HepG2 (cell line): ENCODE data around the gene CUL1. TPM values are rescaled to one million over a fixed set of nuclear protein-coding genes. Genes with fewer than 3 reads are reported as not detected.
A peak's percentile ranks its signal among the peaks of the same experiment; 100 is the strongest.

Experiments
- AKAP8 ChIP-seq: sonication (generic); formaldehyde crosslinking; IDR thresholded peaks from 2 replicates; pipeline ENCODE4 v1.5.1; 2020; ENCODE audit warnings: mild to moderate bottlenecking, missing genetic modification reagents
- ATF7 ChIP-seq, 2 experiments: fragments of 450-650 bp in 1 of 2; sonication (generic) in 1 of 2; formaldehyde crosslinking in 1 of 2; IDR thresholded peaks; 2 replicates each; pipeline versions ENCODE4 v1.4.0 to v1.6.1; 2016 to 2020; ENCODE audit warnings: antibody characterized with exemption in 1 of 2, mild to moderate bottlenecking in 1 of 2, missing genetic modification reagents in 1 of 2
- ELF4 ChIP-seq: sonication (generic); formaldehyde crosslinking; IDR thresholded peaks from 2 replicates; pipeline ENCODE4 v1.5.0; 2020; ENCODE audit warnings: missing genetic modification reagents, mild to moderate bottlenecking, moderate library complexity, borderline replicate concordance
- FOXK1 ChIP-seq: sonication (generic); formaldehyde crosslinking; IDR thresholded peaks from 2 replicates; pipeline ENCODE4 v1.4.0; 2020; ENCODE audit warnings: low read depth, missing genetic modification reagents, borderline replicate concordance
- IRF2 ChIP-seq: IDR thresholded peaks from 2 replicates; pipeline ENCODE4 v1.6.1; 2018; ENCODE audit warnings: missing genetic modification reagents, missing compliant biosample characterization
- PRMT3 ChIP-seq: sonication (generic); formaldehyde crosslinking; IDR thresholded peaks from 2 replicates; pipeline ENCODE4 v1.8.1; 2022; ENCODE audit warnings: low read depth, mild to moderate bottlenecking, moderate library complexity, missing genetic modification reagents, borderline replicate concordance
- REXO4 ChIP-seq: sonication (generic); formaldehyde crosslinking; IDR thresholded peaks from 2 replicates; pipeline ENCODE4 v1.8.0; 2022; ENCODE audit warnings: missing genetic modification reagents, mild to moderate bottlenecking, borderline replicate concordance
- TBX2 ChIP-seq: sonication (generic); formaldehyde crosslinking; IDR thresholded peaks from 2 replicates; pipeline ENCODE4 v1.5.0; 2020; ENCODE audit warnings: missing genetic modification reagents, mild to moderate bottlenecking, borderline replicate concordance
- THAP11 ChIP-seq: IDR thresholded peaks from 2 replicates; pipeline ENCODE4 v1.6.1; 2016; ENCODE audit warnings: missing biosample characterization, missing genetic modification reagents
- YY1 ChIP-seq: IDR thresholded peaks from 2 replicates; pipeline ENCODE4 v1.6.1; 2011; ENCODE audit warnings: low read length, low read depth, moderate library complexity, mild to moderate bottlenecking; ENCODE audit not compliant: insufficient read depth, insufficient replicate concordance
- ZBTB8A ChIP-seq: sonication (generic); formaldehyde crosslinking; IDR thresholded peaks from 2 replicates; pipeline ENCODE4 v1.4.0; 2020; ENCODE audit warnings: mild to moderate bottlenecking, low read depth, missing genetic modification reagents, borderline replicate concordance
- ZFX ChIP-seq: sonication (generic); formaldehyde crosslinking; IDR thresholded peaks from 2 replicates; pipeline ENCODE4 v1.4.0; 2020; ENCODE audit warnings: mild to moderate bottlenecking, low read depth, missing genetic modification reagents, moderate library complexity
- ZNF10 ChIP-seq: sonication (generic); formaldehyde crosslinking; IDR thresholded peaks from 2 replicates; pipeline ENCODE4 v1.4.0; 2020; ENCODE audit warnings: mild to moderate bottlenecking, low read depth, missing genetic modification reagents, borderline replicate concordance
- ZNF224 ChIP-seq: sonication (generic); formaldehyde crosslinking; IDR thresholded peaks from 2 replicates; pipeline ENCODE4 v1.5.0; 2020; ENCODE audit warnings: mild to moderate bottlenecking, missing genetic modification reagents
- ZNF30 ChIP-seq: sonication (generic); formaldehyde crosslinking; IDR thresholded peaks from 2 replicates; pipeline ENCODE4 v1.5.0; 2020; ENCODE audit warnings: mild to moderate bottlenecking, missing genetic modification reagents
- ZNF383 ChIP-seq: sonication (generic); formaldehyde crosslinking; IDR thresholded peaks from 2 replicates; pipeline ENCODE4 v1.4.0; 2020; ENCODE audit warnings: missing genetic modification reagents, mild to moderate bottlenecking, borderline replicate concordance
- ZNF501 ChIP-seq: sonication (generic); formaldehyde crosslinking; IDR thresholded peaks from 2 replicates; pipeline ENCODE4 v1.5.1; 2020; ENCODE audit warnings: mild to moderate bottlenecking, moderate library complexity, missing genetic modification reagents
- ZNF724P ChIP-seq: sonication (generic); formaldehyde crosslinking; IDR thresholded peaks from 2 replicates; pipeline ENCODE4 v1.8.0; 2022; ENCODE audit warnings: missing genetic modification reagents, borderline replicate concordance
- polyA plus RNA-seq, 8 experiments: library from polyadenylated mRNA; depleted of rRNA in 3 of 8; stranded (reverse) in 7 of 8; unstranded in 1 of 8; fragments of >200 nt; fragmentation: Illumina TruSeq in 4 of 8; extraction: Trizol in 4 of 8; gene quantifications; 2 replicates each; pipeline versions ENCODE4 v1.2.1 to v1.2.3, GENCODE V29; 2011 to 2016; ENCODE audit warnings: low read depth in 4 of 8, missing spikeins in 1 of 8, mixed read lengths in 1 of 8; ENCODE audit not compliant: insufficient read depth in 1 of 8
- total RNA-seq, 5 experiments: library from RNA; depleted of rRNA; stranded (reverse); fragments of >200 nt; fragmentation: Illumina TruSeq; extraction: Trizol; gene quantifications; 2 replicates each; pipeline ENCODE4 v1.2.3, GENCODE V29; 2016; ENCODE audit warnings: low read depth in 1 of 5
- TF ChIP-seq, protein P1 (sequence below): sonication (generic); formaldehyde crosslinking; IDR thresholded peaks from 2 replicates; pipeline ENCODE4 v1.5.0; 2020; ENCODE audit warnings: missing genetic modification reagents, mild to moderate bottlenecking, borderline replicate concordance
- TF ChIP-seq, protein P2 (sequence below): sonication (generic); formaldehyde crosslinking; IDR thresholded peaks from 2 replicates; pipeline ENCODE4 v1.8.1; 2023; ENCODE audit warnings: missing genetic modification reagents, inconsistent platforms, borderline replicate concordance
- TF ChIP-seq, protein P3 (sequence below): sonication (generic); formaldehyde crosslinking; IDR thresholded peaks from 2 replicates; pipeline ENCODE4 v1.8.0; 2022; ENCODE audit warnings: missing genetic modification reagents, mild to moderate bottlenecking, inconsistent platforms, borderline replicate concordance
- TF ChIP-seq, protein P4 (sequence below): sonication (generic); formaldehyde crosslinking; IDR thresholded peaks from 2 replicates; pipeline ENCODE4 v1.5.0; 2020; ENCODE audit warnings: missing genetic modification reagents
- TF ChIP-seq, protein P5 (sequence below), 2 experiments: fragments of 450-650 bp in 1 of 2; sonication (generic) in 1 of 2; formaldehyde crosslinking; IDR thresholded peaks; 2 replicates each; pipeline versions ENCODE4 v1.5.0 to v1.8.0; 2020 to 2022; ENCODE audit warnings: mild to moderate bottlenecking in 1 of 2, missing genetic modification reagents in 1 of 2

The CUL1 gene
- total and polyA plus RNA-seq, 2 of the 13 experiments (the other 11 are each of a cell fraction or from before 2014, with no cell fraction given) = 30.1 to 45.9 TPM

DNA sequence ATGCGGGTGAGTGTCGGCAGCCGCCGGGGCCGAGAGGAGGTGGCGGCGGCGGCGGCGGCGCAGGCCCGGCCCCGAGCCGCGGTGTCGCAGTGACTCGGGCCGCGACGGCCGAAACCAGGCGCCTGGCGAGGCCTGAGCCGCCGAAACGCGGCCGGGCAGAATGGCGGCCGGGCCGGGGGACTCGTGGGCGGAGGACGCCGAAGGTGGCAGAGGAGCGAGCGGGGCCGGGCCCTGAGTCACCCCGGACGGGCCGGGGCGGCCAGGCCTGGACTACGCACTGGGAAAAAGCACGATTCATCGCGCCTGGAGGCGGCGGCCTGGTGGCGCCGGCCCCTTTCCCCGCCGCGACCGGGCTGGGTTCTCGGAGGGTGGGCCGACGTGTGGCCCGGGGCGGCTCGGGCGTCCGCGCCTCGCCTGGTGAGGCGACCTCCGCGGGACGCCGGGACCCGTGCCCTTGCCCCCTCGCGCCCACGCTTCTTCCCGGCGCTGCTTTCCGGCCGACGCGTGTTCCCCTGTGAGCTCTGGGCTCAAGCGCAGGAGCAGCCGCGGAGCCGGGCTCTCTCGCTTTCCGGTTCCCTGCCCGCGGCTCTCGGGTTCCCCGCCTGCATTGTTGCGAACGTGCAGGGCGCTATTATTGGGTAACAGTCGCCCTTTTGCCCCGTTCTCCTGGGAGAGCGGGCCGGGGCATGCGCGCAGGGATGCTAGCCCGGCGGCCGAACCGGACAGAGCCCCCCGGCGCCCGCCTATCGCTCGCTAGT, 500 bp downstream of the CUL1 start (continued):
- TF ChIP-seq PRMT3 (CRISPR knock-in tag) (no peak), ZNF383 (CRISPR knock-in tag) (no peak), YY1 (peak; percentile 61), ZNF30 (CRISPR knock-in tag) (no peak), ZBTB8A (CRISPR knock-in tag) (no peak), ATF7 (IDR thresholded peaks at IDR 0.05) (no peak), ATF7 (CRISPR knock-in tag; IDR thresholded peaks at IDR 0.05) (no peak), ZNF724P (CRISPR knock-in tag) (0 out of 2 replicates have a peak, but pooled peaks have one; percentile 12), FOXK1 (no peak), AKAP8 (CRISPR knock-in tag) (no peak), TBX2 (no peak), IRF2 (CRISPR knock-in tag) (no peak), THAP11 (CRISPR knock-in tag) (peak; percentile 27; the same call in 1 of the 2 replicates), ZNF224 (no peak), REXO4 (CRISPR knock-in tag) (no peak), ELF4 (CRISPR knock-in tag) (no peak), ZNF501 (CRISPR knock-in tag) (peak; percentile 59), ZFX (peak; percentile 39; the same call in 1 of the 2 replicates), ZNF10 (CRISPR knock-in tag) (no peak)
- TF ChIP-seq, protein P1, sequence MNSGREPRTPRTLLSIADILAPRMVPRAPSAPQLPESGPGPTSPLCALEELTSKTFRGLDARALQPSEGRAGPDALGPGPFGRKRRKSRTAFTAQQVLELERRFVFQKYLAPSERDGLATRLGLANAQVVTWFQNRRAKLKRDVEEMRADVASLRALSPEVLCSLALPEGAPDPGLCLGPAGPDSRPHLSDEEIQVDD (CRISPR knock-in tag) = no peak
- TF ChIP-seq, protein P2, sequence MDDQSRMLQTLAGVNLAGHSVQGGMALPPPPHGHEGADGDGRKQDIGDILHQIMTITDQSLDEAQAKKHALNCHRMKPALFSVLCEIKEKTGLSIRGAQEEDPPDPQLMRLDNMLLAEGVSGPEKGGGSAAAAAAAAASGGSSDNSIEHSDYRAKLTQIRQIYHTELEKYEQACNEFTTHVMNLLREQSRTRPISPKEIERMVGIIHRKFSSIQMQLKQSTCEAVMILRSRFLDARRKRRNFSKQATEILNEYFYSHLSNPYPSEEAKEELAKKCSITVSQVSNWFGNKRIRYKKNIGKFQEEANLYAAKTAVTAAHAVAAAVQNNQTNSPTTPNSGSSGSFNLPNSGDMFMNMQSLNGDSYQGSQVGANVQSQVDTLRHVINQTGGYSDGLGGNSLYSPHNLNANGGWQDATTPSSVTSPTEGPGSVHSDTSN = no peak
- TF ChIP-seq, protein P3, sequence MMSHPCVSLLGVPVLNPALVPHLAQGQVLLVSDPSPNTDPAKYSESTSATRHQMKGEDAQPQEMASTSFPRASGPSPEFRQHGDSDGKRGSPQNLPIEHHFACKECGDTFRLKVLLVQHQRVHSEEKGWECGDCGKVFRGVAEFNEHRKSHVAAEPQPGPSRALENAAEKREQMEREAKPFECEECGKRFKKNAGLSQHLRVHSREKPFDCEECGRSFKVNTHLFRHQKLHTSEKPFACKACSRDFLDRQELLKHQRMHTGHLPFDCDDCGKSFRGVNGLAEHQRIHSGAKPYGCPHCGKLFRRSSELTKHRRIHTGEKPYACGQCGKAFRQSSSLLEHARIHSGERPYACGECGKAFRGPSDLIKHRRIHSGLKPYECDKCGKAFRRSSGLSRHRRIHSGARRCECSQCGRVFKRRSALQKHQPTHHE (CRISPR knock-in tag) = no peak
- TF ChIP-seq, protein P4, sequence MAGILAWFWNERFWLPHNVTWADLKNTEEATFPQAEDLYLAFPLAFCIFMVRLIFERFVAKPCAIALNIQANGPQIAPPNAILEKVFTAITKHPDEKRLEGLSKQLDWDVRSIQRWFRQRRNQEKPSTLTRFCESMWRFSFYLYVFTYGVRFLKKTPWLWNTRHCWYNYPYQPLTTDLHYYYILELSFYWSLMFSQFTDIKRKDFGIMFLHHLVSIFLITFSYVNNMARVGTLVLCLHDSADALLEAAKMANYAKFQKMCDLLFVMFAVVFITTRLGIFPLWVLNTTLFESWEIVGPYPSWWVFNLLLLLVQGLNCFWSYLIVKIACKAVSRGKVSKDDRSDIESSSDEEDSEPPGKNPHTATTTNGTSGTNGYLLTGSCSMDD (CRISPR knock-in tag) = no peak
- TF ChIP-seq, protein P5, sequence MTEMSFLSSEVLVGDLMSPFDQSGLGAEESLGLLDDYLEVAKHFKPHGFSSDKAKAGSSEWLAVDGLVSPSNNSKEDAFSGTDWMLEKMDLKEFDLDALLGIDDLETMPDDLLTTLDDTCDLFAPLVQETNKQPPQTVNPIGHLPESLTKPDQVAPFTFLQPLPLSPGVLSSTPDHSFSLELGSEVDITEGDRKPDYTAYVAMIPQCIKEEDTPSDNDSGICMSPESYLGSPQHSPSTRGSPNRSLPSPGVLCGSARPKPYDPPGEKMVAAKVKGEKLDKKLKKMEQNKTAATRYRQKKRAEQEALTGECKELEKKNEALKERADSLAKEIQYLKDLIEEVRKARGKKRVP (CRISPR knock-in tag; IDR thresholded peaks at IDR 0.05) = 0 out of 4 replicates have a peak, but pooled peaks of 1 of the 2 experiments have one; percentile 39
